Activated T-cell treated with anti-CD3 and anti-CD28 coated beads for 24 hours (primary cell): Measurements from ENCODE around the gene ZNF888.
A peak's percentile ranks its signal among the peaks of the same experiment; 100 is the strongest.
"Not testable (repeated sequence)": the region's sequence is repeated elsewhere in the genome, so short reads cannot be mapped to it uniquely, and the experiment has no call there.

Source experiments
- DNase-seq: peaks from one replicate; pipeline ENCODE4 v3.0.0-alpha.2; 2020; ENCODE audit warnings: low read depth

ZNF888 gene

GRCh38 chr19:52941941-52942385 is 18.7 kb upstream of the ZNF888 start:
- no peak for DNase-seq

GRCh38 chr19:52941523-52941922 is 18.3 kb upstream of the ZNF888 start:
- not testable (repeated sequence) for DNase-seq

DNA sequence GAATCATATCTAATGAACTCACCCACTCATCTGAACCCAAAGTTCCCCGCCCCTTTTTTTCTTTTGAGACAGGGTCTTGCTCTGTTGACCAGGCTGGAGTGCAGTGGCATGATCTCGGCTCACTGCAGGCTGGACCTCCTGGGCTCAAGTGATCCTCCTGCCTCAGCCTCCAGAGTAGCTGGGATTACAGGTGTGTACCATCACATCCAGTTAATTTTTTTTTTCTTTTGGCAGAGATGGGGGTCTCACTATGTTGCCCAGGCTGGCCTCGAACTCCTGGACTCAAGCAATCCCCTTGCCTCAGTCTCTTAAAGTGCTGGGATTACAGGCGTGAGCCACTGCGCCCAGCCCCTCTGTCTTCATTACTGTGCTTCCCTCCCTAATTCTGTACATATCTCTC is 17.7 kb upstream of the ZNF888 start:
- not testable (repeated sequence) for DNase-seq

DNA sequence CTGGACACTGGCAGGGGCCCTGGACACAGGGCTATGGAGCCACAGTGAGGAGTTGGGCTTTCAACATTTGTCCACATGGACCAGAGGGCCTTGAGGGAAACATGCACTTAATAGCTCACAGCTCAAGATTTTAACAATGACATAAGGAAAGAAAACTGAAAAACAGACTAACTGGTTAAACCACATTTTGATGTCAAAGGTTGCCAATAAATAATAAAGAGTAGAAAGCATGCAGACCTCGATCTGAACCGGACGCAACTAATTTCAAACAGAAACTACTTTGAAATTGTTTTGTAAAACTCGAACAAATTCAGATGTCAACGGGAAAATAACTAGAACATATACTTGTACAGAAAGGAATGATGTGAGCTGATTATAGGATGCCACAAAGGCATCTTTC is 15.5 kb upstream of the ZNF888 start:
- no peak for DNase-seq

- DNase-seq, result no peak
These were observed 13.7 kb upstream of the ZNF888 start for GRCh38 chr19:52936954-52937325.

- DNase-seq, result no peak
These were observed 13.1 kb upstream of the ZNF888 start for GRCh38 chr19:52936151-52936953.

- DNase-seq, result no peak
These were observed 12.2 kb upstream of the ZNF888 start for GRCh38 chr19:52935434-52935833.

- not testable (repeated sequence) for DNase-seq
These were observed 1.4 kb upstream of the ZNF888 start for GRCh38 chr19:52924641-52925040.

DNA sequence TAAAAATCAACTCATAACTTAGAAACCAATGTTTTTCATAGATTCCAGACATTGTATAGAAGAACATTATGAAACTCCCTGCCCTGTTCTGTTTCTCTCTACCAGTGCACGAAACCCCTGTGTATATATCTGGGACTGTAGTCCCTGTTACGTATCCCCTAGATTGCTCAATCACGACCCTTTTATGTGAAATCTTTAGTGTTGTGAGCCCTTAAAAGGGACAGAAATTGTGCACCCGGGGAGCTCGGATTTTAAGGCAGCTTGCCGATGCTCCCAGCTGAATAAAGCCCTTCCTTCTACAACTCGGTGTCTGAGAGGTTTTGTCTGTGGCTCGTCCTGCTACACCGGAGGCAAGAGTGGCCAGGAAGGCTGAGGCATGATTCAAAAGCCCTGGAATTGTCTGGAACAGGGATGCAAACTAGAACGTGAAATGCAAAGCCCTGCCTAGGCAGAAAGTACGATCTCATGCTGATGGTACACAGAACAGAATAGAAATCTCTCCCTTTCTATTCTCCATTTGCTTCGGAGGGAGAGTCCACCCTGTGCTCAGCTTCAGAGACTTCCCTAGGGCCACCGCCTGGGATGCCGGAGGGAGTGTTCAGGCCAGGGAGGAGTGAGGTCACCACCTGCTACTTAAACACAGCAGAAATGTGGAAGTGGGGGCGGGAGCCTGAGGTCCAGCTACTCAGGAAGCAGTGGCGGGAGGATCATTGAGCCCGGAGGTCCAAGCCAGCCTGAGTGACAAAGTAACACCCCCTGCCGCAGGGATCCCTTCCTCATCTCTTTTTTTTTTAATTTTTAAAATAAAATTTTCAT is 758 bp upstream of the ZNF888 start:
- DNase-seq, result no peak

DNA sequence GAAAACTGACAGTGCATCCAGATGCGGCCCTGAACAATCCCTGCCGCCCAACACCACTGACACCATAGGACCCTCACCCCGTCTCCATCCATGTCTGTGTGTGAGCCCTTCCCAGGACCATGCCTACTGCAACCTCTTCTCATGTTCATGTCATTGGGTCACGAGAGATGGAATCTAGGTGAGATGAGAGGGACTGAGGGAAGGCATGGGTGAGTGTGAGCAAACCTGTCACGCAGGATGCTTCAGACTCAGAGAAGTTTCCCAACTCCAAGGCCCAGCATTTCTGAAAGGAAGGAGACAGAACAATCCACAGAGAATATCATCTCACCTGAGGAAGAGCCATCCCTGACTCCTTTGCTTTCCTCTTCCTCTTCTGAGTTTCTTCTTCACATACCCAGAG is 5.7 kb downstream of the ZNF888 start:
- no peak for DNase-seq

GRCh38 chr19:52910648-52911047 is 12.6 kb downstream of the ZNF888 start:
- no peak for DNase-seq

DNA sequence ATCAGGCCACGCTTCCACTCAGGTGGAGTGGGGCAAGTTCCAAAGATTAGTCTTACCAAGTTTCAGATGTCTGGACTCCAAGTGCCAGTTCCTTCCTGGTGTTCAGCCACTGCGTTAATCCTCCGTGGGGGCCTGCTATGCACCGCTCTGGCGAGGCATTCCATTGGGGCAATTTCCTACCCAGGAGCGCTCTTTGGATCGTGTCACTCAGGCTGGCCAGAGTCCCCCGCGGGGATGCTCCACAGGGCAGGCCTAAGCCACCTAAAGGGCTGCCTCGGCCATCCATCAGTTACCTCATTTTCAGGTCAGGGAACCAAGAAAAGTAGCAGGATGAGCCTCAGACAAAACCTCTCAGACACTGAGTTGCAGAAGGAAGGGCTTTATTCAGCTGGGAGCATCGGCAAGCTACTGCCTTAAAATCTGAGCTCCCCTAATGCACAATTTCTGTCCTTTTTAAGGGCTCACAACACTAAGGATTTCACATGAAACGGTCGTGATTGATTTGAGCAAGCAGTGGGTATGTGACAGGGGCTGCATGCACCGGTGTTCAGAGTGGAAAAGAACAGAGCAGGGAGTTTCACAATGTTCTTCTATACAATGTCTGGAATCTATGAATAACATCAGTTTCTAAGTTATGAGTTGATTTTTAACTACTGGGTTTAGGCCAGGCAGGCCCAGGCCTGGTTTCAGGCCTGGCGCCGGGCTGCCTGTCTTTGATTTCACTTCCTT is 19.0 kb downstream of the ZNF888 start:
- DNase-seq, result not testable (repeated sequence)

- no peak for DNase-seq
These were observed 21.4 kb downstream of the ZNF888 start for GRCh38 chr19:52901842-52902241.

GRCh38 chr19:52898596-52898995 is 24.6 kb downstream of the ZNF888 start:
- not testable (repeated sequence) for DNase-seq

DNA sequence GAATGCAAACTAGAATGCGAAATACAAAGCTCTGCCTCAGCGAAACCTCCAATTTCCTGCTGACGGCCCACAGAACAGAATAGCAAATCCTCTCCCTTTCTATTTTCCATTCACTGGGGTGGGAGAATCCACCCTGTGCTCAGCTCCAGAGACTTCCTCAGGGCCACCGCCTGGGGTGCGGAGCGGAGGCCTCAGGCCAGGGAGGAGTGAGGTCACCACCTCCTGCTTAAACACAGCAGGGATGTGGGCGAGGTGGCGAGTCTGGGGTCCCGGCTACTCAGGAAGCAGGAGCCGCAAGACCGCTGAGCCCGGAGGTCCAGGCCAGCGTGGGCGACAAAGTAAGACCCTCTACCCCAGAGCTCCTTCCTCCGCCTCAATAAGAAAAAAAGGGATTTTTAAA is 25.1 kb downstream of the ZNF888 start:
- no peak for DNase-seq

GRCh38 chr19:52897138-52897935 is 25.9 kb downstream of the ZNF888 start, which contains the start of gene ZNF320:
Gene ZNF320, minus strand, starts transcription at chr19:52897635. Its CDS starts 7,380 bp downstream, at chr19:52890255.
- DNase-seq, result peak; percentile 87

DNA sequence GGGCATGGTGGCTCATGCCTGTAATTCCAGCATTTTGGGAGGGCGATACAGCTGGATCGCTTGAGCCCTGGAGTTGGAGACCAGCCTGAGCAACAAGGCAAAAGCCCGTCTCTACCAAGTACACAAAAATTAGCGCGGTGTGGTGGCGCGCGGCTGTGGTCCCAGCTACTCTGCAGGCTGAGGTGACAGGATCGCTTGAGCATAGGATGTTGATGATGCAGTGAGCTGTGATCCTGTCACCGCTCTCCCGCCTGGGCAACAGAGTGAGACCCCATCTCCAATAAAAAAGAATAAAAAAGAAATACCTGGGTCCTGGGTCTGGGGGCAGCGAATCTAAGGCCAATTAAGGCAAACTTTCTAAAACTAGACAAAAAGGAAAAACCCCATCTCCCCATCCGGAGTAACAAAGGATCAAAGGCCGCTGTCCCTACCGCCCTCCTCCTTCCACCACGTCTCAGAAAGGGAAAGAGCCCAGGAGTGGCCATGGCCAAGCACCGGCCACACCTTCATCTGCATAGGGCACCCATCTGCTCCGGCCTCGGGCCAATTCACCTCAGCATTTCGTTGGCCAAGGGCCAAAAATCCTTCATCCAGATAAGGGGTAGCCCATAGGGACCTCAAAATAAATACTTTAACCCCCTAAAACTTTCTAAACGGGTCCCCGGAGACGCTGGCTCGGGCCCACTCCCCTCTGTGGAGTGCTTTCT is 26.6 kb downstream of the ZNF888 start:
- DNase-seq, result no peak

- DNase-seq, result no peak
These were observed 31.9 kb downstream of the ZNF888 start for GRCh38 chr19:52891336-52891735.

DNA sequence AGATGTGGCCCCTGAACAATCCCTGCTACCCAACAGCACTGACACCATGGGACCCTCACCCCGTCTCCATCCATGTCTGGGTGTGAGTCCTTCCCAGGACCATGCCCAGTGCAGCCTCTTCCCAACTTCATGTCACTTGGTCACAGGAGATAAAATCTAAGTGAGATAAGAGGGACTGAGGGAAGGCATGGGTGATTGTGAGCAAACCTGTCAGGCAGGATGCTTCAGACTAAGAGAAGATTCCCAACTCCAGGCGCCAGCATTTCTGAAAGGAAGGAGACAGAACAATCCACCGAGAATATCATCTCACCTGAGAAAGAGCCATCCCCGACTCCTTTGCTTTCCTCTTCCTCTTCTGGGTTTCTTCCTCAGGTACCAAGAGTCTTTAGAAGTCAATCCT is 33.3 kb downstream of the ZNF888 start:
- DNase-seq, result no peak

DNA sequence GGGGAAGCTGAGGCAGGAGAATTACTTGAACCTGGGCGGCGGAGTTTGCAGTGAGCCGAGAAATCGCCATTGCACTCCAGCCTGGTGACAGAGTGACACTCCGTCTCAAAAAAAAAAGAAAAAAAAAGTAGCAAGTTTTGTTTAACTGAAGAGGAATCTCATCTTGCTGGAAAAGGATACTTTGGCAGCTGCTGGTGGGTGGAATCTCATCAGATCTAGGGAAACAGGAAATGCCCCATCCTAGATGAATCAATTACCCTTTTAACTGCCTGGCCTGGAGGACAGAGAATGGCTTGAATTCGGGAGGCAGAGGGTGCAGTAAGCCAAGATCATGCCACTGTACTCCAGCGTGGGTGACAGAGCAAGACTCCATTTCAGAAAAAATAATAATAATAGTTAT is 34.2 kb downstream of the ZNF888 start:
- no peak for DNase-seq

- DNase-seq, result no peak
These were observed 42.3 kb downstream of the ZNF888 start for GRCh38 chr19:52880895-52881389.
